GM12891 (cell line): ENCODE results near the gene RPN1.

Source experiments
- POLR2A ChIP-seq: IDR thresholded peaks from 2 replicates; pipeline ENCODE4 v1.6.1; 2011; ENCODE audit warnings: low read depth, low read length, control low read depth
- POLR2AphosphoS5 ChIP-seq: IDR thresholded peaks from 2 replicates; pipeline ENCODE4 v1.6.1; 2011; ENCODE audit warnings: low read depth, low read length, control low read depth
- TAF1 ChIP-seq: IDR thresholded peaks from 2 replicates; pipeline ENCODE4 v1.6.1; 2011; ENCODE audit warnings: low read depth, low read length, control low read depth

DNA sequence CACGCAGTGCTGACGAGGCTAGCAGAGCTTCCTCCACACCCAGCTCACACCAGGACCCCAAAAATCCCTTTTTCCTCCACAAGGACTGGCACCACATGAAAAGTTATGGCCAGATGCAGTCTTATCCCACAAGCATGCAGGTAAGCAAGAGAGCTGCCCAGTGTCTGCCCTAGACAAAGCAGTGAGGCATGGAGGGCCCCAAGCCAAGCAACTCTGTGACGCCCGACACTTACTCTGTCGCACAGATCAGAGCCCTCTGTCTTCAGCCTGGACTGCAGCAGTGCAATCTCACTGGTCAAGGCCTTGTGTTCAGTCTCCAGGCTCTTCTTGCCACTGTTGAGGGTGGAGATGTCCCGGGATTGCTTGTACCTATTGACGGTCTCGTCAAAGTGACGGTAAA, 28.7 kb downstream of the RPN1 start:
- no peak for TF ChIP-seq POLR2A
- no peak for TF ChIP-seq POLR2AphosphoS5
- no peak for TF ChIP-seq TAF1
